SIG-M5 (cell line): ENCODE data around the gene GRIN2A.

ENCODE experiments used
- DNase-seq: peaks from one replicate; lab custom pipeline; 2025; lab: John Stamatoyannopoulos, UW

Gene GRIN2A

DNA sequence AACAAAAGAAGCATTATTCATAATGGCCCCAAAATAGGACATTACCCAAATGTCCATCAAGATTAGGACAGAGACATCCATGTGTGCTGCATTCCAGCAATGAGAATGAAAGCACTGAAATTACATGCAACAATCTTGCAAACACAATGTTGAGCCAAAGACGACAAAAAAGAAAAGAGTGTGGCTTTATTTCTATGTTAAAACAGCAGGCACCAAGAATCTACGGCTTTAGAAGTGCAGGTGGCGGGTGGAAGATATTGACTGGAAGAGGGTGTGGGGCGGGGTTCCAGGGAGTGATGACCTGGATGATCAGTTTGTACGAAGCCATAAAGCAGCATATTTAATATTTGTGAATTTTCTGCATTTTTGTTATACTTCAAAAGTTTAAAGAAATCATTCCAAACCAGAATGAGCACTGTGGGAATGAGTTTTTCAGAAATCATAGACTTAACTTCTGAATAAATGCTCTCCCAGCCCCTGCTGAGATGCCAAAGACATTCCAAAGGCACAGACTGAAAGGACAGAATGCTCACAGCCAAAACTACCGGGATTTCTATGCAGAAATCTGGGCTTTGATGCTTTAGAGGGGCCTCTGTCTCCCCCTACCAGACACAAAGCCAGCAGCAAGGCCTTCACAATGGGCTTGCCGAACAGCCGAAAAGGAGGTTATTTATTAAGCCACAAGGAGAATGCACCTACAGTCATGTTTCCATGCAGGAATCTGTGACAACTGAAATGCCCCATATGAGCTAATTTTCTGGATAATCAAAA is 361.6 kb downstream of the GRIN2A start:
- no peak for DNase-seq

DNA sequence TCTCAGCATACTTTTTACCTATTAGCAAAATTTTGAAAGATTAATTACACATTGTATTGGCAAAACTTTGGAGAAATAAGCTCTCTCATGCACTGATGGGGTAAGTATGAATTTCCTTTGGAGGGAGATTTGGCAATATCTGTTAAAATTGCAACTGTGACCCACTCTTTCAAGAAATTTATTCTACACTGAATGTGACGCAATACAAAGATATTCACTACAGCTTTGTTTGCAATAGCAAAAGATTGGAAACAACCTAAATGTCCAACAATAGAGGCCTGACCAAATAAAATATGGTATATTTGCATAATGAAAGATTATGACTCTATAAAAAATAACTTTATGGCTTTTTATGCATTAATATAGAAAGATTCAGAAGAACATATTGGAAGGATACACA is 363.5 kb downstream of the GRIN2A start:
- no peak for DNase-seq

DNA sequence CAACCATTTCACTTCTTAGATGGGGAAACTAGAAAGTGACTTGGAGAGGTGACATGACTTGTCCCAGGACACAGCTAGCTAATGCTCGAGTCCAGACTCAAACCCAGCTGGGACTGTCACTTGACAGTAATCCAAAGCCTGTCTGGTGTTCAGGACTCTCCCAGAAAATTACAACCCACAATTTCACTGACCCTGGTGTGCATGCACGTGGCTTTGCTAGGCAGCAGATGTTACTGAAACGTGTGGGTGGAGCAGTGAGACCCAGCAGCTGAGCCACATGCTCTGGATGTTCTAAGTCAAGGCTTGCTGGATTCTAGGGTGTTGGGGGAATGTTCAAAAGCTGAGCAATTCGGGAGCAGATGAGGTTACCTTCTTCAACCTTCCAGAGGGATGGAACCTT is 364.6 kb downstream of the GRIN2A start:
- no peak for DNase-seq

DNA sequence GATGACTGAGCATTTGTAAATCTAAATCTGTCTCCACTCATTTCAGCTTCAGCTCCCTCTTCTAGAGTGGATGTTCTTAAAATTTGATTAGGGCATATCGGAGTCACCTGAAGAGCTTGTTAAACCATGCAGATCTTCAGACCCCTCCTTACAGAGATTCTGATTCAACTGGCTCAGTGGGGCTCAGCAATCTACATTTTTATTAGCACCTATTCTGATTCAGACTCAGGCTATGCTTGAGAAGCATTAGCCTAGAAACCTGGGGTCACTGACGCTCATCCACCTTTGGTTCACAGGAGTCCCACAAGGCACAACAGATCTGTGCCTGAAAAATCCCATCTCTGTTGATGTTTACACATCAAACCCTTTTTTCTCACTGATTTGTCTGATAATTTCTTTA is 365.6 kb downstream of the GRIN2A start:
- DNase-seq, result no peak

- no peak for DNase-seq
Measured at GRCh38 chr16:9813665-9814064, 368.6 kb downstream of the GRIN2A start.

DNA sequence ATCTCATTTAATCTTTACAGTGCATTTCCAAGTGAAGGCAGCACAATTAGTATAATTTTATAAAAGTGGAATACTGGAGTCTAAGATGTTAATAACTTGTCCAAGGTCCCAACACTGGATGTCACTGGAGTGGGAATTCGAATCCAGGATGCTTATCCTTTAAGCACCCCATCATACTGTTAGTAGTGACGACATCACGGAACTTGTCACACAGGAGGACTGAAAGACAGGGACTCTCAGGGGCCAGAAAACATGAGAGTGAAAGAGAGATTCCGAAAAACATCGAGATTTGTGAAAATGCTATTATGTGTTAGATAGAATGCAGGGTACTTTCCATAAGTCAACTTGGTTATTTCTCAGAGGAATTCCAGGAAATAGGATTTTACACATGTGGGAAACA is 374.0 kb downstream of the GRIN2A start:
- no peak for DNase-seq

- DNase-seq, result no peak
Measured at GRCh38 chr16:9807302-9807701, 374.9 kb downstream of the GRIN2A start.

- DNase-seq, result no peak
Measured at GRCh38 chr16:9805109-9805508, 377.1 kb downstream of the GRIN2A start.

GRCh38 chr16:9802160-9802559 is 380.1 kb downstream of the GRIN2A start:
- DNase-seq, result no peak

GRCh38 chr16:9801651-9802050 is 380.6 kb downstream of the GRIN2A start:
- no peak for DNase-seq

- DNase-seq, result no peak
Measured at GRCh38 chr16:9800186-9800738, 382.0 kb downstream of the GRIN2A start.

DNA sequence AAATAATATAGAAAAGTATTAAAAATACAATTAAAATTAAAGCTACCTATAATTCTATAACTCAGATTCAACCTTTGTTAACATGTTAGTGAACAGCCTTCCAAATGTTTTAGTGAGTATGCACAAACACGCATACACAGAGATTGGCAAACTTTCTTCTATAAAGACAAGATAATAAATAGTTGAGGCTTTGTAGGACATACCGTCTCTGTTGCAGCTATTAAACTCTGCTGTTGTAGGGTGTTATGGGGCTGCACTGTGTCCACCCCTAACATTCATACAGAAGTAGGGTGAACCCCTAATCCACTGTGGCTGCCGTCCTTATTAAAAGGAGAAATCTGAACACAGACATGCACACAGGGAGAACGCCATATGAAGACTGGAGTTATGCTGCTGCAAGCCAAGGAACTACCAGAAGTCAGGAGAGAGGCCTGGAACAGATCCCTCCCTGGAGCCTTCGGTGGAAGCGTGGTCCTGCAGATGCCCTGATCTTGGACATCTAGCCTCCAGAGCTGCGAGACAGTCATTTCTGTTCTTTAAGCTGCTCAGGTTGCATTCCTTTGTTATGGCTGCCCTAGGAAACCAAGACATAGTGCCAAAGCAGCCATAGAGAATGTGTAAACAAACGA is 383.2 kb downstream of the GRIN2A start:
- no peak for DNase-seq

DNA sequence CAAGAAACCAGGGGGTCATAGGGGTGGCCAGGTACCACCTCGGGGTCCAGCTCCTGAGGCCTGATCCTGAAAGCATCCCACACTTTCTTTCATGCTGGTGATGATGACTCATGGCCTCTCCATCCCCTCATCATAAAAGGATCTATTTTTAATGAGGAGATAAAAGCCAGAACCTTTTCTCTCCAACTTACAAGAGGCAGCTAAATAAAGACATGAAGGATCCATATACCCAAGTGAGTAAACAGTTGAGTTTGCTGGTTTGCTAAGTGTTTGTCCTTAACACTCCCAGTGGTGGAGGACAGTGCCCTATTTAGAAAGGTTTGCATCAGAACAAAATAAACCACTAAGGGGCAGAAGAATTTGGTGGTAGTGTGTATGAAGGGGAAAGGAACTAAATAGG is 383.8 kb downstream of the GRIN2A start:
- DNase-seq, result no peak

DNA sequence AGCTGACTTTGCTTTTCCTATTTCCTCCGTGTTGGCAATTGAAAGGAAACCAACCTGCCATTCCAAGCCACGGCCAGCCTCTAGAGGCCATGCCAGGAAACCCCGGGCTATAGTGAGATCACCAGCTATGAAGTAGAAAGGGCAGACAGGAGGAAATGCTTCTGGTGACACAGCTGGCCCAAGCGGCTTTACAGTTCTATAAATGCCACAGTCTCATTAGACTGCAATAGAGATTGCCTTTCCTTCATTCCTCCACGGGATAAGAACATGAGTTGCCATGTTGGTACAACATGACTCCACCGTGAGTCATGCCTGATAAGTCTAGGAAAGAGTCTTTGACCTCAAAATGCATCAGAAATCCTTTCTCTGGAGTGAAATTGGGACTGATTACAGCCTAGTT is 384.9 kb downstream of the GRIN2A start:
- no peak for DNase-seq

DNA sequence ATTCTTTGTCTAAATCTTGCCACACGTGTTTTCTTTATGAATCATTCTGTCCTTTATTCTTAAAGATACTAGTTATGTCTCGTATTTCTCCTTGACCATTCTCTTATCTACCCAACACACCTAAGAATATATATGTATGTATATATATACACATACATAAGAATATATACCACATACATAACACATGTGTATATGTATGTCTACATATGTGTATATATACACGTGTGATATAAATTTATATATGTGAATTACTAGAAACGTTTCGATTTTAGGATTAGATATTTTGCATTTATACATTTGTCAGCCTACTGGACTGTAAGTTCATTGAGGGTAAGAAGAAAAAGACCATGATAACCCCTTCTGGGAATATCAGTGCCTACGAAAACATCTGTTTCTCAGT is 388.6 kb downstream of the GRIN2A start:
- DNase-seq, result no peak

- no peak for DNase-seq
Measured at GRCh38 chr16:9791556-9791955, 390.7 kb downstream of the GRIN2A start.

GRCh38 chr16:9790199-9790598 is 392.0 kb downstream of the GRIN2A start:
- DNase-seq, result no peak

DNA sequence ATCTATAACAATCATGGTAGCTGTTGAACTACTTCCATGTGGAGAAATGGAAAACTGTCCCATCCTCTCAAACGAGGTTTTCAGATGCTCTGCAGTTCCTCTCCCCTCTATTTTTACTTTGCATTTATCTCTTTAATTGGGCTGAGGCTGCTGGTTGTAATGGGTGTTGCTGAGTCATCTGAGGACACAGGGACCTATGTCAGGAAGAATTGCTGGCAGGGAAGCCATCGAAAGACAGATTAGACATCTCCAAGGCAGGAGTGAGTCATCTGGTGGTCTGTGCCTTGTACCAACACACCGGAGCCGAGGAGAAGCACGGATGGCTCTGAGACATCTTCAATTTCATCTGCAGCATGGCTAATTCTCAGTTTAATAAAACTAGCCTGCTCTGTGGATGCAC is 394.5 kb downstream of the GRIN2A start:
- DNase-seq, result no peak

DNA sequence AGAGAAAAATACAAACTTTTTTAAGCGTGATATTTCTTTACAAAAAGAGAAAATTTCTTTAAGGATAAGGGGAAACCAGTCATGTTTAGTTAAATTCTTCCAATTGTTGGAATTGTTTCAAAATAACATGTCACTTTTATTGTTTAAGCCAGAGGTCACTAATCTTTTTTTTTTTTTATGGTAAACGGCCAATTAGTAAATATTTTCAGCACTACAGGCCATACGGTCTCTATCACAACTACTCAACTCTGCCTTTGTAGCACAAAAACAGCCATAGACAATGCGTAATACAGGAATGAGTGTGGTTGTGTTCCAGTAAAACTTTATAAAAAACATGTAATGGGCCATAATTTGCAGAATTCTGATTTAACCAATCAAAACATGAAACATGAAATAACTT is 401.4 kb downstream of the GRIN2A start:
- no peak for DNase-seq

DNA sequence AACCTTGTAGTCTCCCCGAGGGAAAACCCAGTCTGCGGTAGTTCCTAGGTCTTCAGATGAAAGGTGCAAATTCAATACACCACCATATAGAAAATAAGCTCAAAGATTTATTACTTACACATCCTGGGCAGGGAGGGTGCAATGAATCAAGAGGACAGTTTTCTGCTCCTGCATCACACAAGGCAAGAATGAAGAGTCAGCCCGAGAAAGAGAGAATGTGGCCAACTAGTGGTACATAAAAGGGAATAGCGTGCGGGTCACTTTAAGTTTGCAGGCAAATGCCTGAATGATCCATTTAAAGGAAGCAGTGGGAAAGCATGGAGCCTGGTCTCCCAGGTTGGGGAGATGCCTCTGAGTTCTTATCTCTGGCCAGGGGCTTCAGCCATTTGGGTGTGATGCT is 403.4 kb downstream of the GRIN2A start:
- DNase-seq, result no peak

- DNase-seq, result no peak
Measured at GRCh38 chr16:9775998-9776397, 406.2 kb downstream of the GRIN2A start.

DNA sequence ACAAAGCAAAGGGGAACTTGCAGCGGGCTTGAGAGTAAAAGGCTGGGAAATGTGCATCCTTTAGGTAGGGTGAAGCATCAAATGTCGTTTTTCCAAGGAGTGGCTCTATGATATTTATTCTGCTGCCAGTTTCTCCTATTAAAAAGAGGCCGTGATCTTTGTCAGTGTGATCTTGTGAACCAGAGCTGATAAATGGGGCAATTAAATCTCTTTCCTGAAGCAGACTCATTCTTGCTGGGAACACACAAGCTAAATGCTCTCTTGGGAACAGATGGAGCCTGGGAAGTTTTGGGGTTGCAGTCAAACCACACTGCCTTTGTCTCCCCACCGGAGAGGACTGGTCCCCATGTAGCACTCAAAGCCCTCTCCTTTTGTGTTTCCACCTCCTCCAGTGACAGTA is 408.9 kb downstream of the GRIN2A start:
- DNase-seq, result no peak

- DNase-seq, result no peak
Measured at GRCh38 chr16:9772526-9773225, 409.6 kb downstream of the GRIN2A start.
